ENCODE results near the gene CTNNA2.

GRCh38 chr2:80490964-80491363 lies 978.1 kb downstream of the CTNNA2 start:
- no peak for TF ChIP-seq POLR2AphosphoS5 (IDR thresholded peaks at IDR 0.05)
- no peak for TF ChIP-seq POLR2A (IDR thresholded peaks at IDR 0.05)

All from transverse colon (tissue), 3 donors.